Pulmonary artery endothelial cell (primary cell): ENCODE results near the gene MGMT. TPM values are rescaled to one million over a fixed set of nuclear protein-coding genes. Genes with fewer than 3 reads are reported as not detected.

Experiments
- DNase-seq: peaks from one replicate; pipeline ENCODE4 v3.0.0-alpha.2; 2011; ENCODE audit warnings: low read depth, low spot score
- total RNA-seq: library from RNA; depleted of rRNA; stranded (reverse); fragments of >200 nt; gene quantifications from 2 replicates; pipeline ENCODE4 v1.2.3, GENCODE V29; 2014

Gene MGMT
- total RNA-seq, 1 donor from 2014 or later, result 4.6 TPM

DNA sequence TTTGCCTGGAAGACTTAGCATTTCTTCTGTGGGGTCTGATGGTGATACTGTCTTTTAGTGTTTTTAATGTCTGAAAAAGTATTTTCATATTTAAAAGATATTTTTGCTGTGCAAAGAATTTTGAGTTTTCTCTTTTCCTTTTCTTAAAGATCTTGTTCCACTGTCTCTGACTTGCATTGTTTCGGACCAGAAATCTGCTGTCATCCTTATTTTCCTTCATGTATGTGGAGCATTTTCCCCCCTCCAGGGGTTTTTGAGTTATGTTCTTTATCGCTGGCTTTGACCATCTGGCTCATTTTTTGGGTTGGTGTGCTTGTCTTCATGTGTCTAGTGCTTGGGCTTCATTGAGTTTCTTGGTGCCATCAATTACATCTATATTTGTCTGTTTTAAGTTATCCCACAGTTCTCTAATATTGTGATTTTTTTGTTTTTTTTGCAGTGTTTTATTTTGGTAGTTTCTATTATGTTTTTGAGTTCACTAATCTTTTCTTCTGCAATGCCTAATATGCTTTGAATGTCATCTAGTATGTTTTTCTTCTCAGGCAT, 119.9 kb downstream of the MGMT start:
- no peak for DNase-seq

- no peak for DNase-seq
Observed at GRCh38 chr10:129589546-129589945, 122.5 kb downstream of the MGMT start.

GRCh38 chr10:129593953-129594352, 126.9 kb downstream of the MGMT start:
- no peak for DNase-seq

DNA sequence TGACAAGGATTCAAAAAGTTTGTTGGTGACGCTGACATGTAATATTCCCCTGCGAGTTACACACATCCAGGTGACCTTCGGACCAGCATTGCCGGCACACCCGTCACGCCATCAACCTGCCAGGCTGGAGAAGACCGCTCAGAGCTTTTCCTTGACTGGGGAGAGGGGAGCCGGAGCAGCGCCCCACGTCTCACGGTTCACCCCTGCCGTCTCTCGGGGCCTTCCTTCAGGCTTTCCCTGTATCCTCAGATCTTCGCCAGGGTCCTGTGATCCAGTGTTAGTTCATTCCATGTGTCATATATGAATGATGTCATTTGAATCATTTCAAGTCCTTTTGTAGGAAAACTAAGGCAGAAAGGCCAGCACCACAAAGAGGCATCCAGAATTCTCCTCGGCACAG, 127.8 kb downstream of the MGMT start:
- DNase-seq, result no peak

GRCh38 chr10:129598413-129598812, 131.4 kb downstream of the MGMT start:
- no peak for DNase-seq

DNA sequence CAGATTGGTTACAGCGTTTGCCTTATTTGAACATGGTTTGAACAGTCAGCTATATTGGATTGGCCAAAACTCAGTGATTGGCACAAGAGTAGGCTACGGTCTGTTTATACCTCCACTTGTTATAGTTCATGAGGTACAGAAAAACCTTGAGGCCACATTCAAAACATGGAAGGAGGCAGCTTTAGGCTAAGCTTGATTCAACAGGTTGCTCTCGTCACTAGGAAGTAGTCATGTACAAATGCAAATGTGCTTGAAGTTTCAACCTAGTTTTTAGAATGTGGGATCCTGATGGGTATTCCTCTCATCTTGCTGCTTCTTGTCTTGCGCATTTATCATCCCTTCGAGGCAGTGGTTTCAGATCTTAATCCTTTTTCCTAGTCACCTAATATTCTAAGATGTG, 132.1 kb downstream of the MGMT start:
- no peak for DNase-seq

DNA sequence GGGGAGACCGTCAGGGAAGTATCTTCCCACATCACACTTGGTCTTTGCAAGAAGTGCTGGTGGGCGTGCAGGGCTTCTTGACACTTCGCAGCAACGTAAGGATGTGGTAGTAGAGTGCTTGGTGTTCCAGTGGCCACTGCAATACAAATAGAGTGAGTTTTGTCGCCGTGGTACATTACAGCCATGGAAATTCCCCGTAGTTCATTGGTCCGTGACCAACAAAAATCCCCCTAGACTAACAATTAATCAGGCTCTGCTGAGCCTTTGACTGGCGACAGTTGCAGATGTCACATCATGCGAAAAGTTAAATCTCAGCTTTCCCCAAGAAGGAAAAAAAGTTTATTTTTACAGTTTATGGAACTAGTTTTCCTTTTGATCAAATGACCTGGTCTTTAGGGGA, 134.7 kb downstream of the MGMT start:
- DNase-seq, result no peak

GRCh38 chr10:129602938-129603535, 136.0 kb downstream of the MGMT start:
- no peak for DNase-seq

GRCh38 chr10:129604333-129605032, 137.4 kb downstream of the MGMT start:
- no peak for DNase-seq

GRCh38 chr10:129605266-129605985, 138.4 kb downstream of the MGMT start:
- no peak for DNase-seq

- DNase-seq, result no peak
Observed at GRCh38 chr10:129605986-129606518, 139.0 kb downstream of the MGMT start.

- DNase-seq, result no peak
Observed at GRCh38 chr10:129607607-129608109, 140.6 kb downstream of the MGMT start.

DNA sequence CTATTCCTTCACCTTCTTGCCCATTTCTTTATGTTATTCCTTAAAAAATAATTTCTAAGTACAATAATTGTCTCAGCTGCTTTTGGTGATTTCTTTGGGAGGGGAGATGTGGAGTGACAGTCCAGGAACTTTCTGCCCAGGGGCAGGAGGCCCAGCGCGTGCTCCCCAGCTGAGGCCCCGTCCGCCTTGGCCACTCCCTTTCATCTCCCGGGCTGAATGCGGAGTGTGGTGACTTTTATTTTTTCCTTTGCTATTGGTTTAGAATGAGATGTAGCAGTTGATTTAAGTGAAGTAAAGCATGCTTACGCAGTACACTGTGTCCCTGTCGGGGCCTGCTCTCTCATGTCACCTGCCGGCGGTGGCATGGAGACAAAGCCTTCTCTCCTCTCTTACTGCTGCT, 141.6 kb downstream of the MGMT start:
- no peak for DNase-seq

DNA sequence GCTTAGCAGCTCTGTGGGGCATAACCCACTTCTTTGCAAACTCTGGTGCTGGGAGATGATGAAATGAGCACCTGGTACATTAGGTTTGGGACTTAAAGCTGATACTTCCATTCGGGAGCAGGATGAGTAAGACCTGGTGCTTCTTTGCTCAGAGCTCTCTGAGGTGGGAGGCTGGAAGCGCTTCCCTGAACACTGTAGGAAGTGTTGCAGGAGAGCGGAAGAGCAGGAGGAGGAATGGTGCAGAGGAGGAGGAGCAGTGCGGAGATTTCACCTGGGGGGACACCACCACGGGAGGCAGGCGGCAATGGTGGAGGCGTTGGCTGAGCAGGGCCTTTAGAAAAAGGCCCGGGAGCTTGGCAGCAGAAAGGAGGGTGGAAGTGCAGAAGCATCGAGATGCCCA, 142.5 kb downstream of the MGMT start:
- DNase-seq, result no peak

DNA sequence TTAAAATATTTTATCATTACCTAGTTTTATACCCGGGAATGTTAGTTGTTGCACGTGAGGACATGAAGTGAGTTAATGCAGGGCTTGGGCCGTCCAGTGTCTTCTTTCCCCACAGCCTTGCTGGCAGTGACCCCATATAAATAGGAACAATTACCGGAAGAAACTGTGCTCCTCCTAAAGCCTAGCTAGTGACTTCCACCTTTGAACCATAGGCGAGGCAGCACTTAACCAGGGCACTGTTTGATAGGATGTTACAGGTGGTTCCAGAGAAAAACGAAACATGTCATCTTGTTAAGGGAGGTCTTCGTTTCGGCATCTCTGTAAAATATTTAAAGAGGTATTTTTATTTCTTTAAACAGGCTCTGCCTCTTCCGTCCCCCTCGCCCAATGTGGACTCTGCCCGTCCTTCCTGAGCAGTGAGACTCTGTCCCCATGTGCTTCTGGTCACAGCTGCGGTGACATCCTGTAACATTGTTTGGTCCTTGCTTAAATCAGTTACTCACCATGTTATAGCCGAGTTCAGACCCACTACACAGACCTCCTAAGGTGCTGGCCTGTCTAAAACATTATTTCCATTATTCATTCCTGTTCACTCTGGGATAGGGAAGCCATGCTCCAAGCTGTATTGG, 145.6 kb downstream of the MGMT start:
- no peak for DNase-seq

DNA sequence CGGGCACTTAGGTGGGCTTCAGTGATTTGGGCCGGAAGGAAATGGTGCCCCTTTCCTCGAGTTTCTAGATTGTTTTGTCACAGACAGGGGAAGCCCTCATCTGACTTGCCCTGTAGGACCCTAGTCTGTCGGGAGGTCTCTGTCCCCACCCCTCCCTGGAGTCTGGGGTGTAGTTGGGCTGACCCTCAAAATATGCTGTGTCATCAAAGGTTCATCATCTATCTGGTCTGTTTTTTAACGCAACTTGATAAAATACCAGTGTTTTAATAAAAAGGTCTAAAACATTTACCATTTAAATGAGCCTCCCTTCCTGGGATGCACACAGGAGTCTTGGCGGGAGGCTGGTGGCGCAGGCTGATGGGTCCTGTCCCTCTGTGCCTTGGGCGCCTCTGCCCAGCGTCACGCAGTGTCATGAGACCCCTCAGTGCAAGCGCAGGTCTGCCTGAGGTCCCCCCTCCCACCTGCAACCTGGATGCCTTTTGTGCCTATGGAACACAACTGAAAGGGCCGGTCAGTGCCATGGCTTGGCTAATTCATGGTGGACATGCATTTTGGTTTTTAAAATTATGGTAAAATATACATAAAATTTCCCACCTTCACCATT, 146.4 kb downstream of the MGMT start:
- DNase-seq, result no peak

GRCh38 chr10:129614341-129614740, 147.3 kb downstream of the MGMT start:
- no peak for DNase-seq

DNA sequence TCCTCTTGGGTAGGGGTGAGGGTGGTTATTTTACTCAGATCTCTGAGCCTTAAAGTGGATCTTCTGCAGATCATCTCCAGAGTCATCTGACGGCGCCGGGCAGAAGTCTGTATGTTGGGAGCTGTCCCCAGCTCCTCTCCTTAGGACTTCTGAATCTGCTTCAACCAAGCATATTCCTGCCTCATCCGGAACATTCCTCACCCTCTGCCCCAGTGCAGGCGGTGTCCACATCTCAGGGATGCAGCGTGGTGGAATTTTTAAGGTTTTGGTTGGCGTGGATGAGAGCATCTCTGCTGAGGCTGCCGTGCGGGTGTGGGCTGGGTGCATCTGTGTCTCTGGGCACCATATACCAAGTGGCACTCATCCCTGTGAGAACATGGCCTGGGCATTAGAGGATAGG, 148.3 kb downstream of the MGMT start:
- DNase-seq, result no peak

DNA sequence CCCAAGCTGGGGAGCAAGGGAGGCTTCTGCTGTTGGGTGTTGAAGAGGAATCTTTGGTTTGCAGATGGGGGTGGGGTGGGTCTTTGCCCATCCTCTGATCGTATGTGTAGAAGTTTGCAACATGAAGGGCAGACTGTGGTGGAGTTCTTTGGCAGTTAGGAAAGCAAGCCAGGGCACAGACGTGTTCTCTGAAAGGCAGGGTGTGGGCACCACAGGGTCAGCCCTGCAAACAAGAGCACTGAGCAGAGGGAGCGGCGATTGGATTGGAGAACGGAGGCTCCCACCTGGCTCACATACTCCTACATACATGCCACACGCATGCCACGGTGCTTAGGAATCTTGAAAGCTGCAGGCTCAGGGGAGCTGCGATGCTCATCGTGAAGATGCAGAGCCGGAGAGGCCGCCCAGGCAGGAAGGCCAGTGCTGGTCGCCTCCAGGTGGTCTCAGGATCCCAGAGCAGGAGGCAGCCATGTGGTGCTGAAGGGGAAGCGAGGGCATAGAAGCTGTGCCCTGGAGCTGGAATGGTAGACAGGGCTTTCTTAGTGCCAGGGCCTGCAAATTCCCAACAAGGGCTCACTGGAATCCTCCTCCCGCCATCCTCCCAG, 149.0 kb downstream of the MGMT start:
- no peak for DNase-seq

DNA sequence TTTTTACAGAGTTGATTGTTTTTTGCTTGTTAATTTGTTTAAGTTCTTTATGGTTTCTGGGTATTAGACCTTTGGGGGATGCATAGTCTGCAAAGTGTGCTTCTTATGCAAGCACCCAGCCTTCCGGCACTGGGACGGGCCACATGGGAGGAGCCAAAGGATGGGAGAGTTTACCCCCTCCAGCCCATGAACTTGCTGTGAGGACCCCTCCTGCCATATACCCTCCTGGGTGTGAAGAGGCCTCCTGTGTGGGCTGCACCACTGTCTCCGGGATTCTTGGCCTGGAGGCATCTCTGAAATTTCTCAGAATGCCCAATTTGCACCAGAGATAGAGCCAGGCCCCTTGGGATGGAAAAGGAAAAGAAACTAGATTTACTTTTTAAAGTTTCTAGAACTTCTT, 150.7 kb downstream of the MGMT start:
- DNase-seq, result no peak

GRCh38 chr10:129621062-129621461, 154.0 kb downstream of the MGMT start:
- no peak for DNase-seq
